ENCODE results near the gene KCNK4.
"Not testable (repeated sequence)": the region's sequence is repeated elsewhere in the genome, so short reads cannot be mapped to it uniquely, and the experiment has no call there.

Gene KCNK4

DNA sequence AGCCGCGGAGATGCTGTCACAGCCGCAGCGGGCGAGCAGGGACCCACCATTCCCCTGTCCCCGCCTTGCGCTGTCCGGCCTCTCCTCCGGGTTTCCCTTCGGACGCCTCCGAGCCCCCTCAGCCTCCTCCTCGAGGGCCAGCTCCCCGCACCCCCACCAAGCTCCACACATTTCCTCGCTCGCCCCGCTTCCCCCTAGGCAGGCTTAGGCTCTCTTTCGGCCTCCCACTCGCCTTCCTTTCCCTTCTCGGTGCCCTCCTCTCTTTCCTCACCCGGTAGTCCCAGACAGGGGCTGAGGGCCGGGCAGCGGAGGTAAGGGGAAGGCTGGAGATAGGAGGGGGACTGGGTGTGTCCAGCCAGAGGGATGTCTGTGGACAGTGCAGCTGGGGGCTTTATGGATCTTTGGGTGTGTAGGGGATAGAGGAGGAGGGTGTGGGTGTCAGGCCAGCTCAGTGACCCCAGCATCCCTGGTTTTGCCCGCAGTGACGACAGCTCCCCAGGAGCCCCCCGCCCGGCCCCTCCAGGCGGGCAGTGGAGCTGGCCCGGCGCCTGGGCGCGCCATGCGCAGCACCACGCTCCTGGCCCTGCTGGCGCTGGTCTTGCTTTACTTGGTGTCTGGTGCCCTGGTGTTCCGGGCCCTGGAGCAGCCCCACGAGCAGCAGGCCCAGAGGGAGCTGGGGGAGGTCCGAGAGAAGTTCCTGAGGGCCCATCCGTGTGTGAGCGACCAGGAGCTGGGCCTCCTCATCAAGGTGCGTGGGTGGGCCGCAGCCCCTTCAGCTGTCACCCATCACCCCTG lies 1.6 kb downstream of the KCNK4 start:
- no peak for FAIRE-seq

- no peak for FAIRE-seq
Observed at GRCh38 chr11:64294774-64295173, 3.7 kb downstream of the KCNK4 start.

GRCh38 chr11:64295760-64296159 lies 4.7 kb downstream of the KCNK4 start:
- no peak for FAIRE-seq

DNA sequence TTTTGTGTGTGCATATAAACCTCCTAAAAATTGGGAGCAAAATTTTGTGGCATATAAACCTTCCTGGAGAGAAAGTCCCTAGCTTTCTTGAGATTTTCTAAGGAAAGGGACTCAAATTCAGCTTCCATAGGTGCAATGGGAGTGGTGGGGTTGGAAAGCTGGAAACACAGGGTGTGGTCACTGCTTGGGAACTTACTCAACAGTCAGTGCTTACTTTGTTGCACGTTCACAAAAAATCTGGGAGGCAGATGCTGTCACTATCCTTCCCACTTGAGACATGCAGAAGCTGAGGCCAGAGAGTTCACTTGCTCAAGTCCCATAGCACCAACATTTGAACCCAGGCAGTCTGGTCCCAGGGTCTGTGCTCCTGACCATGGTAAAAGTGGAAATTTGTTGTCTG lies 5.1 kb downstream of the KCNK4 start:
- FAIRE-seq, result no peak

GRCh38 chr11:64296830-64297698 lies 6.0 kb downstream of the KCNK4 start:
- no peak for FAIRE-seq

DNA sequence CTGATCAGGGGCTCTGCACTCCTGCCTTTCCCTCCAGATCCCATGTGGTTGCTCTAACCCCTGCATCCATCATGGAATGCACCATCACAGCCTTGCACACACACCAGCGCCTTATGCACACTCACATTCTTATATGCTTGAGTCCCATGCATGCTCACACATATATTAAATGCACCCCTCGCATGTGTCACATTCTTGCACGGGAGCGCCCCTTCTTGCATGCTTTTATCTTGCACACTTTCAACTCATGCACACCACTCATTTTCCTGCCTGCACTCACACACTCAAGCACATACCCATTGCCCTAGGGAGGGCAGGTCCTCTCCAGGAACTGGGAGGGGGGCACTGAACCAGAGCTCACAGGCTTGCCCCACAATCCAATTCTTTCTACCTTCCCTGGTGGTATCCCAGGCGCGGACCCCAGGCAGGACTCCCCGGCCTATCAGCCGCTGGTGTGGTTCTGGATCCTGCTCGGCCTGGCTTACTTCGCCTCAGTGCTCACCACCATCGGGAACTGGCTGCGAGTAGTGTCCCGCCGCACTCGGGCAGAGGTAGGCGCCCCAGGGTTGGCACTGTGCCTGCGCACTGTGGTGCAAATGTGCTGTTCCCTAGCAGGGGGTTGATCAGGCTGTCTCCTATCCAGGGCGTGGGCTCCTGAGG lies 6.7 kb downstream of the KCNK4 start:
- FAIRE-seq, result no peak

DNA sequence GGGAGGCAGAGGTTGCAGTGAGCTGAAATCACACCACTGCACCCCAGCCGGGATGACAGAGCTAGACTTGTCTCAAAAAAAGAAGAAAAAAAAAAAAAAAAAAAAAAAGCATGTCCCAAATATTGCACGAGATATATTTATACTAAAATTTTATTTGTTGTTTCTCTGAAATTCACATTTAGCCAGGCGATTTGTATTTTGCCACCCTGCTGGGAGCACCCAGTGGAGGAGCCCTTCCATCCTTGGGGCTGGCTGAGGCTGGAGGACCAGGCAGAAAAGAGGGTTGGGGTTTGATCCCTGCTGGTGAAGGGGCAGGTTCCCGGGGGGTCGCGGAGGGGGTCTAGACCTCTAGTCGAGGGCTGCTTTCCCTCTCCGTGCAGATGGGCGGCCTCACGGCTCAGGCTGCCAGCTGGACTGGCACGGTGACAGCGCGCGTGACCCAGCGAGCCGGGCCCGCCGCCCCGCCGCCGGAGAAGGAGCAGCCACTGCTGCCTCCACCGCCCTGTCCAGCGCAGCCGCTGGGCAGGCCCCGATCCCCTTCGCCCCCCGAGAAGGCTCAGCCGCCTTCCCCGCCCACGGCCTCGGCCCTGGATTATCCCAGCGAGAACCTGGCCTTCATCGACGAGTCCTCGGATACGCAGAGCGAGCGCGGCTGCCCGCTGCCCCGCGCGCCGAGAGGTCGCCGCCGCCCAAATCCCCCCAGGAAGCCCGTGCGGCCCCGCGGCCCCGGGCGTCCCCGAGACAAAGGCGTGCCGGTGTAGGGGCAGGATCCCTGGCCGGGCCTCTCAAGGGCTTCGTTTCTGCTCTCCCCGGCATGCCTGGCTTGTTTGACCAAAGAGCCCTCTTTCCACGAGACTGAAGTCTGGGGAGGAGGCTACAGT lies 8.1 kb downstream of the KCNK4 start:
- FAIRE-seq, result no peak

DNA sequence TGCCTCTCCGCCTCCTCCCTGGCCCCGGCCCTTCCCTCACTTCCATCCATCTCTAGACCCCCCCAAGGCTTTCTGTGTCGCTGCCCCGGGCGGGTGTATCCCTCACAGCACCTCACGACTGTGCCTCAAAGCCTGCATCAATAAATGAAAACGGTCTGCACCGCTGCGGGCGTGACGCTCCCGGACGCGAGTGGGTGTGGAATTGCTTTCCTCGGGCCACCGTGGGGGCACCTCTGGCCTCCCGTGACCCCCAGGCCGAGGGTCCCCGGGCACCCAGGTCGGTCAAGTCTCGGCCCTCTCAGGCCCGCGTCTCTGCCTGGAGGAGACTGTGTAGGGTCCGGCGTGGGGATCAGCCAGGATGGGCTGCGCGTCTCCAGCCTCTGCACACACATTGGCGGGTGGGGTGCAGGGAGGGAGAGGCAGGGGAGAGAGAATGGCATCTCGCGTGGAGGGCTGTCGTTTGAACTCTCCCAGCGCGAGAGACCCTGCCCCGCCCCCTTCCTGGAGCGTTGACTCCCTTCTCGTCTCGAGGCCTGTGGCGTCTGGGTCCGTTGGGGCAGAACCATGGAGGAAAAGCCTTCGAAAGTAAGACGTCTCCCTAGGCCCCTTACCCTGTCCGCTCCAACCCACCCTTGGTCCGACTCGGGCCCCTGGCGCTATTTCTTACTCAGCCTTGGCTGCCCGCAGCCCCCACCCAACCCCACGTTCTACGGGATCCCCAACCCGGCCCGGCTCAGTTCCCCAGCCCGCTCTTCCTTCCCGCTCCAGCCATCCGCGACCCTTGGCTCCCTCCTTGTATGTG lies 8.9 kb downstream of the KCNK4 start, which contains the start of gene CATSPERZ:
TSS of gene CATSPERZ (plus strand) at position 512 of the 802 bp plus-strand sequence. CDS start at position 565, 53 bp downstream.
- FAIRE-seq, result no peak

DNA sequence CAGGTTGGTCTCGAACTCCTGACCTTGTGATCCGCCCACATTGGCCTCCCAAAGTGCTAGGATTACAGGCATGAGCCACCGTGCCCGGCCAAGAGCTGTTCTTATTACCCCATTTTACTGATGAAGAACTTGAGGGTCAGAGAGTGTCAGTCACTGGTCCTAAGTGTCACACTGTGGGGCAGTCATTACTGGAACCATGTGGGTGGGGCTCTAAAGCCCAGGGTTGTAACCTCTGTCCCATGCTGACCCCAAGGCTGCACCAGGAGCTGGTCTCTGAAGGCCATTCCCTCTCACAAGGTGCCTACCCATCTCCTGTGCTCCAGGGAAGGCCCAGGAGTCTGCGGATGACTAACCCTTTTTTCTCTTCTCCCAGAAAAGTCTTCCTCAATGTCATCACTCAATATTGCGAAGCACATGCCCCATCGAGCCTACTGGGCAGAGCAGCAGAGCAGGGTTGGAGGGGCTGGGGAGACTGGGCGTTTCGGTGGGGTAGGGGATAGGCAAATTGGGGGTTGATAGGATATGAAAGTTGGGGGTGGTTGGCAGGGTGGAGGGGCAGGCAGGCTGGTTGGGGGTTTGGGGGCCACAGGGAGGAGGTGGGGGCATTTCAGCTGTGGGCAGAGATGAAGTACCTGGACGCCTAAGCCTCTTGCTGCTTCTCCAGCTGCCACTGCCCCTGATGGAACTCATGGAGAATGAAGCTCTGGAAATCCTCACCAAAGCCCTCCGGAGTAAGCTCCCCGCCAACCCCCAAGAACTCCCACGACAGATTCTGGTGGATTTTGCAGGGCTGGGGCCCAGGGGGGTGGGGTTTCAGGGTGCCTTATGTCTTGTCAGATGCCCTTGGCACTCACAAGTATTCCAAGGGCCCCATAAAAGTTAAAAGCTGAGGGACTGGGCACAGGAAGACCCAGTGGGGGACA lies 12.3 kb downstream of the KCNK4 start:
- FAIRE-seq, result no peak

DNA sequence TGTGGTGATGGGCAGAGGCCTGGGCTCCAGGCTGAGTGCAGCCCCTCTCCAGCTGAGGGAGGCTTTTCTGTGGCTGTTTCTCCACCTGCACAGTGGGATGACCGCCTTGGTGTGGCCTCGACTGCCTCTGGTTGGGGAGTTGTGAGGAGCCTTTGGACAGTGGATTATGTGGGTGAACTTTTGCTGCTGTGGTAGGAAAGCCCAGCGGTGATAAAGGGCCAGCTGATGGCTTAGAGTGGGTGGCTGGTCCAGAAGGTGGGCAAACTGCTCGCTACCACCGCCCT lies 12.9 kb downstream of the KCNK4 start:
- FAIRE-seq, result no peak

- FAIRE-seq, result peak; percentile 91
Observed at GRCh38 chr11:64304316-64305072, 13.4 kb downstream of the KCNK4 start.

- FAIRE-seq, result peak; percentile 84
Observed at GRCh38 chr11:64305075-64305690, 14.1 kb downstream of the KCNK4 start, which contains the start of gene ESRRA. TSS of gene ESRRA (plus strand) at chr11:64305524. CDS start at chr11:64307180, 1,656 bp downstream.

DNA sequence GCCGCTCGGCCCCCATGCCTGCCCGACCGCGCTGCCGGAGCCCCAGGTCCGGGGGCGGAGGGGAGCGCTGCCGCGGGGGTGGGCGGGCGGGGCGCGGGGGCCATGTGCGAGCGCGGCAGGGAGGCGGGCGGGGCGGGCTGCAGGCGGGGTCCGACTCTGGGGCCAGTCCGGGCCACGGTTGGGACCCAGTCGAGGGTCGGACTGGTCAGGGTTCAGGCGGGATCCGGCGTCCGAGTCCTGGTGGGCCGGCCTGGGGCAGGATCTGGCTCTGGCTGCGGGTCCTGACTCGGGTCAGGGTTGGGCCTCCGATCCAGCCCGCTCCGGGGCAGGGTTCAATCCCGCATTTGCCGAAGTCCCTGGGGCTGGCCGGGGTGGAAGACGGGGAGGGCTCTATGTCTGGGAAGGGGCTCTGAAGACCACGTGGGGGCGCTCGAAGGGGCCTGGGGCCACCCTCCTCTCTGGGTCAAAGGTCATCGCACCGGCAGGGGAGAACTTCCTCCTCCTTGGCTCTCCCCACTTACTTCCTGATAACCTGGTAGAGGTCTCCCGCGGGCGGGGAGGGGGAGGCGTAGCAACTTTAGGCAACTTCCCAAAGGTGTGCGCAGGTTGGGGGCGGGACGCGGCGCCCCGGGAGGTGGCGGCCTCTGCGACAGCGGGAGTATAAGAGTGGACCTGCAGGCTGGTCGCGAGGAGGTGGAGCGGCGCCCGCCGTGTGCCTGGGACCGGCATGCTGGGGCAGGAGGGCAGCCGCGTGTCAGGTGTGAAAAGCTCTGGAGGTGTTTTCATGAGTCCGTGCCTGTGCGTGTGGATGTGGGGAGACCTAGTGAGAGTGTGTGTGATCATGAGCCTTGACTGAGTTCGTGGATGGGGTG lies 14.8 kb downstream of the KCNK4 start:
- no peak for FAIRE-seq

GRCh38 chr11:64306563-64306875 lies 15.4 kb downstream of the KCNK4 start:
- no peak for FAIRE-seq

- no peak for FAIRE-seq
Observed at GRCh38 chr11:64306876-64307622, 15.9 kb downstream of the KCNK4 start.

- not testable (repeated sequence) for FAIRE-seq
Observed at GRCh38 chr11:64307795-64308194, 16.7 kb downstream of the KCNK4 start.

GRCh38 chr11:64312947-64313346 lies 21.8 kb downstream of the KCNK4 start:
- FAIRE-seq, result no peak

All from G401.6 (cell line).